ENCODE results near the gene UNC80. TPM values are rescaled to one million over a fixed set of nuclear protein-coding genes. Genes with fewer than 3 reads are reported as not detected.

Gene UNC80
- total RNA-seq, 1 experiment from 2014 or later: 0.48 TPM

GRCh38 chr2:209875270-209875669, 103.6 kb downstream of the UNC80 start (continued):
- TF ChIP-seq SMAD3 (CRISPR knock-in tag; IDR thresholded peaks at IDR 0.05; ENCODE audit: borderline replicate concordance) (no peak), CREB1 (CRISPR knock-in tag; IDR thresholded peaks at IDR 0.05) (no peak), TEAD1 (CRISPR knock-in tag; IDR thresholded peaks at IDR 0.05) (no peak), ZNF532 (CRISPR knock-in tag; IDR thresholded peaks at IDR 0.05; ENCODE audit: borderline replicate concordance) (no peak), MYBL2 (CRISPR knock-in tag; IDR thresholded peaks at IDR 0.05) (no peak), FOXP1 (CRISPR knock-in tag; IDR thresholded peaks at IDR 0.05; ENCODE audit: borderline replicate concordance) (no peak), PRRX2 (CRISPR knock-in tag; IDR thresholded peaks at IDR 0.05) (no peak), ZNF416 (CRISPR knock-in tag; IDR thresholded peaks at IDR 0.05) (no peak), ATF3 (CRISPR knock-in tag; conservative IDR thresholded peaks at IDR 0.05) (no peak)

GRCh38 chr2:209876211-209876610, 104.6 kb downstream of the UNC80 start:
- ATAC-seq (no peak), DNase-seq (ENCODE audit: low spot score) (no peak)
- no peaks in the 10 kb centered on the region for H3K27me3 Mint-ChIP-seq (ENCODE audit: low read depth)
- ChIA-PET POLR2A (no interaction called here), CTCF (interaction anchor here (0.7 kb wide), 1 partner anchor 85 kb away, joined by 4 read pairs; no protein-coding TSS in a partner anchor)
- H3K27ac Mint-ChIP-seq: no peak overlapping the region
- no peaks in the 10 kb centered on the region for H3K36me3 Mint-ChIP-seq
- no peaks in the 10 kb centered on the region for H3K9me3 Mint-ChIP-seq
- TF ChIP-seq ZNF396 (CRISPR knock-in tag; IDR thresholded peaks at IDR 0.05; ENCODE audit: borderline replicate concordance) (no peak), IRF2 (CRISPR knock-in tag; IDR thresholded peaks at IDR 0.05; ENCODE audit: borderline replicate concordance, low read depth) (no peak)
- H3K4me1 Mint-ChIP-seq: peaks cover 18% of the 10 kb centered on the region
- H3K4me3 Mint-ChIP-seq: no peak overlapping the region

- Mint-ChIP-seq H3K4me3 (no peak overlapping the region), H3K4me1 (0 out of 2 replicates have a peak, but pooled peaks cover 4% of the 10 kb centered on the region), H3K36me3 (no peaks in the 10 kb centered on the region), H3K9me3 (no peaks in the 10 kb centered on the region), H3K27me3 (ENCODE audit: low read depth) (no peaks in the 10 kb centered on the region), H3K27ac (no peak overlapping the region)
- POLR2A ChIA-PET: no interaction called here
- CTCF ChIA-PET: no interaction called here
- no peak for ATAC-seq
- DNase-seq (ENCODE audit: low spot score): no peak
- no peak for TF ChIP-seq ATF6 (CRISPR knock-in tag; IDR thresholded peaks at IDR 0.05)
- no peak for TF ChIP-seq ARID4B (CRISPR knock-in tag; IDR thresholded peaks at IDR 0.05; ENCODE audit: borderline replicate concordance)
- no peak for TF ChIP-seq ZNF138 (CRISPR knock-in tag; conservative IDR thresholded peaks at IDR 0.05)
- no peak for TF ChIP-seq GABPB1 (CRISPR knock-in tag; IDR thresholded peaks at IDR 0.05)
- TF ChIP-seq NFATC4 (CRISPR knock-in tag; IDR thresholded peaks at IDR 0.05): no peak
- TF ChIP-seq MLX (CRISPR knock-in tag; IDR thresholded peaks at IDR 0.05): no peak
- no peak for TF ChIP-seq FOXK1 (CRISPR knock-in tag; IDR thresholded peaks at IDR 0.05)
- TF ChIP-seq OVOL2 (CRISPR knock-in tag; IDR thresholded peaks at IDR 0.05; ENCODE audit: borderline replicate concordance): no peak
- no peak for TF ChIP-seq SMAD4 (CRISPR knock-in tag; IDR thresholded peaks at IDR 0.05)
- TF ChIP-seq SMAD3 (CRISPR knock-in tag; IDR thresholded peaks at IDR 0.05; ENCODE audit: borderline replicate concordance): no peak
- TF ChIP-seq HMGA2 (CRISPR knock-in tag; IDR thresholded peaks at IDR 0.05): no peak
- TF ChIP-seq USF2 (CRISPR knock-in tag; IDR thresholded peaks at IDR 0.05): no peak
Measured at GRCh38 chr2:209878701-209879100, 107.1 kb downstream of the UNC80 start.

All from WTC11 (cell line).